Measurements from ENCODE around the gene ATG16L2.

- TF ChIP-seq CTCF (conservative IDR thresholded peaks at IDR 0.05; ENCODE audit: low read depth, low read length) (no peak), EZH2 (IDR thresholded peaks at IDR 0.05; ENCODE audit: low read length, unreplicated experiment) (no peak), EZH2phosphoT487 (IDR thresholded peaks at IDR 0.05; ENCODE audit: borderline replicate concordance, low read length) (no peak)
Measured at GRCh38 chr11:72833811-72834493, 19.7 kb downstream of the ATG16L2 start.
